GM12878 (cell line): ENCODE data around the gene PDGFC. TPM values are rescaled to one million over a fixed set of nuclear protein-coding genes. Genes with fewer than 3 reads are reported as not detected.

ENCODE experiments used
- ATAC-seq: fragments of 200-7000 bp; cut with Tn5 transposase; 3 replicates; pipeline ENCODE4 v1.9.1; 2020; ENCODE audit warnings: mild to moderate bottlenecking, moderate library complexity
- BruUV-seq: library from RNA; stranded (reverse); fragments of 400-500 nt; replicated peaks from 2 replicates; lab custom pipeline; 2021; lab: Mats Ljungman, UMichigan
- CTCF ChIA-PET: fragments of 300-600 bp; sonication (Branson Sonifier 250); formaldehyde crosslinking; extraction: SDS; loops from one replicate; lab custom pipeline; 2021; ENCODE audit warnings: inconsistent platforms; lab: Yijun Ruan, JAX
- POLR2A ChIA-PET: fragments of 350-600 bp; formaldehyde crosslinking; extraction: SDS; loops from one replicate; lab custom pipeline; 2021; ENCODE audit warnings: inconsistent platforms; lab: Charles Lee
- RAD21 ChIA-PET: fragments of 300-600 bp; sonication (Branson Sonifier 250); formaldehyde crosslinking; loops from one replicate; lab custom pipeline; 2023; ENCODE audit warnings: antibody characterized with exemption; ENCODE audit not compliant: unreplicated experiment; lab: Charles Lee
- SMC1A ChIA-PET: fragments of 300-600 bp; sonication (Branson Sonifier 250); formaldehyde crosslinking; loops from one replicate; lab custom pipeline; 2023; ENCODE audit not compliant: unreplicated experiment, uncharacterized antibody; lab: Charles Lee
- DNase-seq: peaks from one replicate; pipeline ENCODE4 v3.0.0-alpha.2; 2011; ENCODE audit warnings: low read depth, low spot score
- FAIRE-seq: peaks from 3 replicates; lab custom pipeline; 2011; peaks lifted over from hg19 to GRCh38; lab: Jason Lieb, UNC
- H2AFZ ChIP-seq: 2 replicates; pipeline ENCODE4 v1.6.0; 2011; ENCODE audit warnings: low read depth, low read length, control low read depth; ENCODE audit not compliant: control insufficient read depth
- H3K27ac ChIP-seq: 2 replicates; pipeline ENCODE4 v1.5.1; 2011; ENCODE audit warnings: control low read depth; ENCODE audit not compliant: control insufficient read depth, insufficient read depth
- H3K27me3 ChIP-seq, 2 experiments: replicated peaks in 1 of 2; 2 replicates each; pipeline versions ENCODE4 v1.6.0 to v1.6.1; 2011; ENCODE audit warnings: low read length in 1 of 2; ENCODE audit not compliant: control insufficient read depth in 2 of 2, insufficient read depth in 2 of 2
- H3K36me3 ChIP-seq, 2 experiments: 2 replicates each; pipeline ENCODE4 v1.5.1; 2011; ENCODE audit warnings: low read length in 1 of 2; ENCODE audit not compliant: control insufficient read depth in 2 of 2, insufficient read depth in 2 of 2
- H3K4me1 ChIP-seq: 2 replicates; pipeline ENCODE4 v1.6.1; 2011; ENCODE audit warnings: mild to moderate bottlenecking, low read length, moderate library complexity, mixed read lengths; ENCODE audit not compliant: control insufficient read depth, insufficient read depth
- H3K4me2 ChIP-seq: 2 replicates; pipeline ENCODE4 v1.6.0; 2011; ENCODE audit warnings: control low read depth; ENCODE audit not compliant: control insufficient read depth, insufficient read depth
- H3K4me3 ChIP-seq: fragments of 200-600 bp; sonication (generic); 2 replicates; pipeline ENCODE4 v1.5.1; 2016
- H3K79me2 ChIP-seq: 2 replicates; pipeline ENCODE4 v1.6.0; 2011; ENCODE audit warnings: low read length; ENCODE audit not compliant: control insufficient read depth, insufficient read depth
- H3K9ac ChIP-seq: 2 replicates; pipeline ENCODE4 v1.8.0; 2011; ENCODE audit warnings: low read length, control low read depth, mixed read lengths; ENCODE audit not compliant: control insufficient read depth, insufficient read depth
- H3K9me3 ChIP-seq: replicated peaks from 3 replicates; pipeline ENCODE4 v1.5.1; 2011; ENCODE audit warnings: mild to moderate bottlenecking, low read length; ENCODE audit not compliant: control insufficient read depth, insufficient read depth
- H4K20me1 ChIP-seq: 2 replicates; pipeline ENCODE4 v1.6.0; 2011; ENCODE audit not compliant: control insufficient read depth, insufficient read depth
- CBX3 ChIP-seq: fragments of 200-600 bp; sonication (generic); IDR thresholded peaks from 2 replicates; pipeline ENCODE4 v1.6.1; 2016; ENCODE audit warnings: low read depth, borderline replicate concordance
- CHD4 ChIP-seq: fragments of 200-600 bp; sonication (generic); IDR thresholded peaks from 2 replicates; pipeline ENCODE4 v1.6.1; 2016; ENCODE audit warnings: mild to moderate bottlenecking
- FOS ChIP-seq: IDR thresholded peaks from 3 replicates; pipeline ENCODE4 v1.6.1; 2011; ENCODE audit warnings: borderline replicate concordance; ENCODE audit not compliant: insufficient read length; ENCODE audit errors: extremely low read depth
- FOXK2 ChIP-seq: fragments of 450-650 bp; IDR thresholded peaks from 2 replicates; pipeline ENCODE4 v1.6.1; 2017; ENCODE audit warnings: mild to moderate bottlenecking, moderate library complexity
- LARP7 ChIP-seq: fragments of 450-650 bp; IDR thresholded peaks from 2 replicates; pipeline ENCODE4 v1.6.1; 2017; ENCODE audit warnings: mild to moderate bottlenecking
- MYC ChIP-seq: IDR thresholded peaks from 2 replicates; pipeline ENCODE4 v1.6.1; 2011; ENCODE audit warnings: mild to moderate bottlenecking, low read length, moderate library complexity, inconsistent platforms; ENCODE audit not compliant: insufficient read depth, insufficient replicate concordance, insufficient read length, severe bottlenecking
- NR2C2 ChIP-seq: IDR thresholded peaks from 2 replicates; pipeline ENCODE4 v1.6.1; 2011; ENCODE audit warnings: borderline replicate concordance, low read depth; ENCODE audit not compliant: control insufficient read depth, insufficient read length
- NRF1 ChIP-seq: conservative IDR thresholded peaks from 2 replicates; pipeline ENCODE4 v1.6.1; 2011; ENCODE audit warnings: mild to moderate bottlenecking, low read depth, low read length, improper control_type of control experiment
- PAX5 ChIP-seq: IDR thresholded peaks from 2 replicates; pipeline ENCODE4 v1.6.1; 2011; ENCODE audit warnings: low read depth, low read length, borderline replicate concordance
- PML ChIP-seq: IDR thresholded peaks from 2 replicates; pipeline ENCODE4 v1.6.1; 2012; ENCODE audit warnings: low read length, inconsistent platforms
- YBX1 ChIP-seq: fragments of 450-650 bp; IDR thresholded peaks from 2 replicates; pipeline ENCODE4 v1.6.1; 2016; ENCODE audit warnings: antibody characterized with exemption
- ZNF384 ChIP-seq: IDR thresholded peaks from 2 replicates; pipeline ENCODE4 v1.6.1; 2012; ENCODE audit warnings: low read depth, mild to moderate bottlenecking, low read length, improper control_type of control experiment, borderline replicate concordance
- WGBS: methylation state at CpG from one replicate; pipeline ENCODE4 v1.1.6; 2016; ENCODE audit warnings: low lambda C conversion rate; ENCODE audit not compliant: insufficient replicate concordance, insufficient coverage; ENCODE audit errors: missing lambda C conversion rate; 5-methylcytosine and 5-hydroxymethylcytosine counted together
- in situ Hi-C: fragments of 300-500 bp; cut with MboI; formaldehyde crosslinking; loops from 9 replicates; pipeline ENCODE4 v1.14.3; 2018; ENCODE audit warnings: mixed read lengths
- intact Hi-C: fragments of 100-400 bp; cut with micrococcal nuclease; formaldehyde crosslinking; loops from one replicate; pipeline ENCODE4 v1.14.2; 2022; ENCODE audit not compliant: unreplicated experiment
- polyA plus RNA-seq, 11 experiments: library from polyadenylated mRNA; depleted of rRNA in 4 of 11; unstranded in 6 of 11; stranded (reverse) in 5 of 11; fragments of >200 nt; fragmentation: Nextera tagmentation in 4 of 11; fragmentation: Illumina TruSeq in 1 of 11; extraction: Ambion mirVana in 4 of 11; extraction: Trizol in 1 of 11; gene quantifications; 1 replicate in 1 of 11; 2 replicates in 10 of 11; pipeline versions ENCODE4 v1.2.1 to v1.2.3, GENCODE V29; 2011 to 2016; ENCODE audit warnings: inconsistent platforms in 2 of 11, missing spikeins in 2 of 11, low read depth in 1 of 11
- total RNA-seq, 4 experiments: library from RNA; depleted of rRNA in 3 of 4; stranded (reverse); fragments of >200 nt in 3 of 4; fragmentation: Illumina TruSeq in 1 of 4; extraction: Trizol in 1 of 4; gene quantifications; 2 replicates each; pipeline versions ENCODE4 v1.2.1 to v1.2.3, GENCODE V29; 2013 to 2021
- TF ChIP-seq, protein P1 (sequence below): IDR thresholded peaks from 2 replicates; pipeline ENCODE4 v1.6.1; 2012; ENCODE audit warnings: low read depth, low read length, improper control_type of control experiment

The PDGFC gene
- total and polyA plus RNA-seq, 10 of the 15 experiments (the other 5 are each of a cell fraction or from before 2014, with no cell fraction given), result 0.02 to 0.18 TPM; not detected in 8

DNA sequence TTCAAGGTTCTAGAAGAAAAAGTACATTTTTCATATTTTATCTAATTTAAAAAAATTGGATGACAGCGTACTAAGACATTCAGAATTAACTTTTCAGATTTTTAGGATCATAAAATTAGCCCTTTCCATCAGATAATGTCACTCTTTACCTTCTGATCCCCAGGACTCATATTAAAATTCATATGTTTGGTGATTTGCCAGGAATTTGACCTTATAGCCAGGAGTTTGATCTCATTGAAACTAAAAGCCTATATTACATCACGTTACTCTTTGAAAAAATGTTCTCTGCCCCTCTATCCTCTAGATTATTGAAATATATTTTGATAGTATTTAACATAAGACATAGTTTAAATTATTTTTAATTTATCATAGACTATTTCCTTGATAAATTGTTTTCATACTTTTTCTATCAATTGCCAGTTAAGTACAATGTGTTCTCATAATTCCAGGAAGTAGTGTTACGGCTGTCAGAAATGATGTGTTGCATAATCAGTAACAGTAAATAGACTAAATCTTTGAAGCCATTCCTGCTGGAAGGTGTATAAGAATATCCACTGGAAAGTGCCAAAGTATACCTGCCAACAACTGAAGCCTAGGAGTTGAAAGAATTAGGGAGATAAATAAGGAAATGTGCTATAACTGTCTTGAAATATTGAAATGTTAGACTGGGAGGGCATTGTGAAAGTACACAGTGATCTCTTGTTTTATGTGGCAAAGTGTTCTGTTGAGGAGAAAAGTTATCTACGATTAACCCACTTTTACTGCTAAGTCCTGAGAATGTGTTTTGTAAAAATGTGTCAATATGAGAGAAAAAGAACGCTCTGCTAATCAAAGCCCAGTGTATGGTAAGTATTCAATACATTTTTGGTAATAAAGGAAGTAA, 32.9 kb upstream of the PDGFC start:
- intact Hi-C loops (no loop called here), in situ Hi-C loops (no loop called here)
- ATAC-seq (no peak), FAIRE-seq (no peak), DNase-seq (no peak)
- H3K79me2 ChIP-seq, result no peaks in the 10 kb centered on the region
- H2AFZ ChIP-seq, result no peak overlapping the region
- H3K4me1 ChIP-seq, result no peaks in the 10 kb centered on the region
- no peak for TF ChIP-seq PAX5
- TF ChIP-seq PML, result no peak
- no peak for TF ChIP-seq CHD4
- TF ChIP-seq YBX1, result no peak
- no peak for TF ChIP-seq CBX3
- no peak for TF ChIP-seq FOXK2
- TF ChIP-seq FOS, result no peak
- TF ChIP-seq MYC, result no peak
- TF ChIP-seq, protein P1, sequence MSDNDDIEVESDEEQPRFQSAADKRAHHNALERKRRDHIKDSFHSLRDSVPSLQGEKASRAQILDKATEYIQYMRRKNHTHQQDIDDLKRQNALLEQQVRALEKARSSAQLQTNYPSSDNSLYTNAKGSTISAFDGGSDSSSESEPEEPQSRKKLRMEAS, result no peak
- TF ChIP-seq LARP7, result no peak
- TF ChIP-seq NR2C2, result no peak
- no peak for TF ChIP-seq NRF1
- TF ChIP-seq ZNF384, result no peak
- ChIA-PET SMC1A (no interaction called here), CTCF (no interaction called here), RAD21 (no interaction called here), POLR2A (no interaction called here)
- no peak overlapping the region for H3K9ac ChIP-seq
- no peaks in the 10 kb centered on the region for H3K36me3 ChIP-seq
- H3K9me3 ChIP-seq, result no peaks in the 10 kb centered on the region
- no peak overlapping the region for H3K4me3 ChIP-seq
- no TSS peak for BruUV-seq
- no peaks in the 10 kb centered on the region for H4K20me1 ChIP-seq
- no peaks in the 10 kb centered on the region for H3K27me3 ChIP-seq
- H3K27ac ChIP-seq, result no peak overlapping the region
- no peak overlapping the region for H3K4me2 ChIP-seq
- 12% methylated on average over 5 of the region's 5 CpGs for WGBS
